ENCODE measurements around the gene CFAP210.
A peak's percentile ranks its signal among the peaks of the same experiment; 100 is the strongest.

The CFAP210 gene

GRCh38 chr2:169734169-169734847 lies 40.1 kb upstream of the CFAP210 start:
- TF ChIP-seq, protein P1, sequence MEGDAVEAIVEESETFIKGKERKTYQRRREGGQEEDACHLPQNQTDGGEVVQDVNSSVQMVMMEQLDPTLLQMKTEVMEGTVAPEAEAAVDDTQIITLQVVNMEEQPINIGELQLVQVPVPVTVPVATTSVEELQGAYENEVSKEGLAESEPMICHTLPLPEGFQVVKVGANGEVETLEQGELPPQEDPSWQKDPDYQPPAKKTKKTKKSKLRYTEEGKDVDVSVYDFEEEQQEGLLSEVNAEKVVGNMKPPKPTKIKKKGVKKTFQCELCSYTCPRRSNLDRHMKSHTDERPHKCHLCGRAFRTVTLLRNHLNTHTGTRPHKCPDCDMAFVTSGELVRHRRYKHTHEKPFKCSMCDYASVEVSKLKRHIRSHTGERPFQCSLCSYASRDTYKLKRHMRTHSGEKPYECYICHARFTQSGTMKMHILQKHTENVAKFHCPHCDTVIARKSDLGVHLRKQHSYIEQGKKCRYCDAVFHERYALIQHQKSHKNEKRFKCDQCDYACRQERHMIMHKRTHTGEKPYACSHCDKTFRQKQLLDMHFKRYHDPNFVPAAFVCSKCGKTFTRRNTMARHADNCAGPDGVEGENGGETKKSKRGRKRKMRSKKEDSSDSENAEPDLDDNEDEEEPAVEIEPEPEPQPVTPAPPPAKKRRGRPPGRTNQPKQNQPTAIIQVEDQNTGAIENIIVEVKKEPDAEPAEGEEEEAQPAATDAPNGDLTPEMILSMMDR (IDR thresholded peaks at IDR 0.05; ENCODE audit: low read depth, low read length) = no peak
- no peak for DNase-seq (ENCODE audit: low read depth in 2 of 2)
- H3K4me3 ChIP-seq (replicated peaks in 1 of 2; ENCODE audit: low read depth in 2 of 2, low read length in 2 of 2) = peak overlapping the region; percentile 52 to 63

- no peak for DNase-seq (ENCODE audit: low read depth in 2 of 2)
- H3K4me3 ChIP-seq (replicated peaks in 1 of 2; ENCODE audit: low read depth in 2 of 2, low read length in 2 of 2) = peak overlapping the region in 1 of 2 donors; percentile 63
- TF ChIP-seq, protein P1 (IDR thresholded peaks at IDR 0.05; ENCODE audit: low read depth, low read length) = no peak
Measured at GRCh38 chr2:169732583-169733358, 38.6 kb upstream of the CFAP210 start.

GRCh38 chr2:169732075-169732474 lies 37.9 kb upstream of the CFAP210 start:
- TF ChIP-seq, protein P1 (IDR thresholded peaks at IDR 0.05; ENCODE audit: low read depth, low read length) = no peak
- no peak for DNase-seq (ENCODE audit: low read depth in 2 of 2)
- H3K4me3 ChIP-seq (replicated peaks in 1 of 2; ENCODE audit: low read depth in 2 of 2, low read length in 2 of 2) = no peak overlapping the region

DNA sequence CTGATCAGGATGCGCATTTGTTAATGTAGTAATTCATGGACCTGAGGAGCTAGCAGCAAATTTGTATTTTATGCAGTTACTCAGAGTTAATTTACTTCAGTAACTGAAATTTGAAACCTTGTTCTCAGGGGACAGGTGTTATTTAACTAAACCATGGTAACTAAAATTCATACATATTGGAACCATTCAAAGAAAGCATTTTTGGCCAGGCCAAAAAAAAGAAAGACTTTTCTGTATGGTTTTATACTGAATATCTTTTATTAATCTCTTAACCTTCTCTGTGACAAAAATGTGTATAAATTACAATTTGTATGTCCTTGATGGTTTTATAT lies 35.0 kb upstream of the CFAP210 start:
- H3K4me3 ChIP-seq (replicated peaks in 1 of 2; ENCODE audit: low read depth in 2 of 2, low read length in 2 of 2) = no peak overlapping the region
- DNase-seq (ENCODE audit: low read depth in 2 of 2) = no peak
- TF ChIP-seq, protein P1 (IDR thresholded peaks at IDR 0.05; ENCODE audit: low read depth, low read length) = no peak

- H3K4me3 ChIP-seq (replicated peaks in 1 of 2; ENCODE audit: low read depth in 2 of 2, low read length in 2 of 2) = no peak overlapping the region
- DNase-seq (ENCODE audit: low read depth in 2 of 2) = no peak
- TF ChIP-seq, protein P1 (IDR thresholded peaks at IDR 0.05; ENCODE audit: low read depth, low read length) = no peak
Measured at GRCh38 chr2:169727065-169727464, 32.9 kb upstream of the CFAP210 start.

GRCh38 chr2:169721016-169721415 lies 26.8 kb upstream of the CFAP210 start:
- H3K4me3 ChIP-seq (replicated peaks in 1 of 2; ENCODE audit: low read depth in 2 of 2, low read length in 2 of 2) = no peak overlapping the region
- DNase-seq (ENCODE audit: low read depth in 2 of 2) = no peak
- TF ChIP-seq, protein P1 (IDR thresholded peaks at IDR 0.05; ENCODE audit: low read depth, low read length) = no peak
